Coronary artery (tissue), 2 donors: Measurements from ENCODE around the gene PIK3CG.

Experiments used
- DNase-seq: peaks from one replicate; pipeline ENCODE4 v3.0.0-alpha.2; 2017; ENCODE audit warnings: low spot score
- H3K27ac ChIP-seq, 2 donors: fragments of 200-600 bp; sonication (generic); one replicate each; pipeline ENCODE4 v1.5.1; 2016 to 2019
- H3K4me3 ChIP-seq: fragments of 200-600 bp; sonication (generic); 2 replicates; pipeline ENCODE4 v1.5.1; 2016; ENCODE audit warnings: mild to moderate bottlenecking, moderate library complexity
- TF ChIP-seq, protein P1 (sequence below): fragments of 200-600 bp; sonication (generic); IDR thresholded peaks from one replicate; pipeline ENCODE4 v1.5.1; 2019; ENCODE audit warnings: antibody characterized with exemption

The PIK3CG gene

DNA sequence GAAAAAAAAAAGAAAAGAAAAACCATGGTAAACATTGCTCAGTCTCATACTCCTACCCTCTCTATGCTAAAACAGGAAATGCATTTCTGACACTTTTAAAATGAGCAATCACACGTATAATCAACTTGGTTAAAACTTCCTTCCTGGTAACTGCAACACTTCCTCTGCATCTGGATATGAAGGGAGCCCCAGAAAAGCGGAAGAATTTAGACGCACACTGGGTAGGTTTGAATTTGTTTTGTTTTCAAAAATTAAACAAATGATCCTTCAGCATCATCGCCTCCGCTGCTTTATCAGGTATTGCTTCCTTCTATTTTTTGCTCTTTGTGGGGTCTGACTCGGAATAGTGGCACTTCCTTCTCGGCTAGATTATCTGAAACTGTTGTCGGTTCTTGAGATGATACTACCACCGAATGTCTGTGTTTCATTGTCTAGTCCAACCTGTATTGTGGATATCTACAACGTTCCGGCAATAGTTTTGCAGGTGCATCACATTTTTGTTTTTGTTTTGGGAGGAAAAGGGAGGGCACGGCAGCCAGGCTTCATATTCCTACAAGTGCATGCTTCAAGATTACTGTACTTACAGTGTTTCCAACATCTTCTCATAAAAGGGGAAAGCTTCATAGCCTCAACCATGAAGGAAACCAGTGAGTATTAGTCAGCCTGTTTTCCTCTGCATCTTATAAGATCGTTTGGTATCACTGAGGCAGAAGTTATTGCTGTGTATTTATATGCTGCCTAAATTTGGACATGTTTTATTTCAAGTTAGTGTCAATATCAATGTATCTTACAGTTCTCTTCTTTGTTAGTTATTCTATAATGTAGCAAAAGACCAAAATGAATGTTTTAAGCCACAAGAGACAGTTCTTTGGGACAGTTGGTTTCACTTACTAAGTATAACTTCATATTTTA lies at the start of gene PIK3CG:
TSS of gene PIK3CG (plus strand) at position 153 of the 912 bp plus-strand sequence. CDS start 2,280 bp downstream, outside the sequence.
- no peak for DNase-seq
- H3K4me3 ChIP-seq: peak within 1 kb of the TSS; percentile 65
- TF ChIP-seq, protein P1, sequence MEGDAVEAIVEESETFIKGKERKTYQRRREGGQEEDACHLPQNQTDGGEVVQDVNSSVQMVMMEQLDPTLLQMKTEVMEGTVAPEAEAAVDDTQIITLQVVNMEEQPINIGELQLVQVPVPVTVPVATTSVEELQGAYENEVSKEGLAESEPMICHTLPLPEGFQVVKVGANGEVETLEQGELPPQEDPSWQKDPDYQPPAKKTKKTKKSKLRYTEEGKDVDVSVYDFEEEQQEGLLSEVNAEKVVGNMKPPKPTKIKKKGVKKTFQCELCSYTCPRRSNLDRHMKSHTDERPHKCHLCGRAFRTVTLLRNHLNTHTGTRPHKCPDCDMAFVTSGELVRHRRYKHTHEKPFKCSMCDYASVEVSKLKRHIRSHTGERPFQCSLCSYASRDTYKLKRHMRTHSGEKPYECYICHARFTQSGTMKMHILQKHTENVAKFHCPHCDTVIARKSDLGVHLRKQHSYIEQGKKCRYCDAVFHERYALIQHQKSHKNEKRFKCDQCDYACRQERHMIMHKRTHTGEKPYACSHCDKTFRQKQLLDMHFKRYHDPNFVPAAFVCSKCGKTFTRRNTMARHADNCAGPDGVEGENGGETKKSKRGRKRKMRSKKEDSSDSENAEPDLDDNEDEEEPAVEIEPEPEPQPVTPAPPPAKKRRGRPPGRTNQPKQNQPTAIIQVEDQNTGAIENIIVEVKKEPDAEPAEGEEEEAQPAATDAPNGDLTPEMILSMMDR: no peak
- H3K27ac ChIP-seq: peak within 1 kb of the TSS in 1 of 2 donors; percentile 45

DNA sequence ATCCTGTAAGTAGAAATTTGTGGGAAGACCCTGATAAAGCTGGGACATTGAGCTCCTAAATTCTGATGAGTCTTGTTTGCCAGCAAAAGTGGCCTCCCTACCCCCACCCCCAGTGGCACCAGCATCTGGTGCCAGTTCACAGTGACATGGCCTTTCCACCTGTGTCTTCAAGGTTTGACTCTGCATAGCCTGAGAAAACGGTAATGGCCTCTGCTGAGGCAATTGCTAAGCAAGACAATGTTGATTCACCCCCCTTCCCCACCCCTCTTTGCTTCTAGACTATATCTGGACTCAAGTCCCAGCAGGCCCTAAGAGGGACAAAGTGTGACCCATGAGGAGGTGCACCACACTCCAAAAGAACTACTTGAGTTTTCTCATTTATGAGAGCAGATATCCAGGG lies 48.0 kb upstream of the PIK3CG start:
- DNase-seq: no peak
- Histone ChIP-seq H3K27ac (no peak overlapping the region), H3K4me3 (no peak overlapping the region)
- TF ChIP-seq, protein P1: no peak

DNA sequence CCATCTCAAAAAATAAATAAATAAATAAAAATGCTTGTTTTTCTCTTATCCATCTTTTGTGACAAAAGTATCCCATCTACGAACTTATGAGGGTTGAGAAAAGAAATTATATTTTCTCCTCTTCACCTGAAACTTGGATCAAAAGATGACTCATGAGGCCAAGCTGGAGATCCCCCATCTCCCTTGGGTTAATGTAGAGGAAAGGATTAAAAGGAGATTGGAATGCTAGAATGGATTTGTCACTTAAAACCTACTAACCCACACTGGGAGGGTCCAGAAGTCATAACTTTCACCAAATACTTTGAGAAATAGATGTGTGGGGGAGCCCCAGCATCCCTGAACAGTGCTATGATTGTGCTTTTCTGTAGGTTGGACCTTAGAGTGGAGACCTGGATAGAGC lies 46.3 kb upstream of the PIK3CG start:
- Histone ChIP-seq H3K27ac (no peak overlapping the region), H3K4me3 (no peak overlapping the region)
- TF ChIP-seq, protein P1: no peak
- no peak for DNase-seq

DNA sequence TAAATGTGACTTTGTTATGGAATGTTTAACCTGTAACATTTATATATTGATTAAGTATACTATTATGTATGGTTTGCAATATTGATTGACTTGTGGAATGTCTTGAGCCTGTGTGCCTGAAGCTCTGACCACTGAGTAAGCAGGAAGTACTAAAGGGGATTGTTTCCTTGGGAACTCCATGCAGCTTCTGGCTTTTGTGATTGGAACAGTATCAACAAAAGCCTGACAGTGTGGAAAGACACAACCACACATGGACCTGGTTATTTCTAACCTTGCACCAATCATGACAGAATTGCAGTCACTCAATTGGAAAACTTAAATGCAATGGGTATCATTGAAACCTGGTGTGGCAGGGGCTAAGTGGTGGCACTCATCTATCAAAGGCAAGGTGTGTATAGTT lies 45.5 kb upstream of the PIK3CG start:
- H3K4me3 ChIP-seq: no peak overlapping the region
- no peak for DNase-seq
- no peak overlapping the region for H3K27ac ChIP-seq
- TF ChIP-seq, protein P1: no peak

DNA sequence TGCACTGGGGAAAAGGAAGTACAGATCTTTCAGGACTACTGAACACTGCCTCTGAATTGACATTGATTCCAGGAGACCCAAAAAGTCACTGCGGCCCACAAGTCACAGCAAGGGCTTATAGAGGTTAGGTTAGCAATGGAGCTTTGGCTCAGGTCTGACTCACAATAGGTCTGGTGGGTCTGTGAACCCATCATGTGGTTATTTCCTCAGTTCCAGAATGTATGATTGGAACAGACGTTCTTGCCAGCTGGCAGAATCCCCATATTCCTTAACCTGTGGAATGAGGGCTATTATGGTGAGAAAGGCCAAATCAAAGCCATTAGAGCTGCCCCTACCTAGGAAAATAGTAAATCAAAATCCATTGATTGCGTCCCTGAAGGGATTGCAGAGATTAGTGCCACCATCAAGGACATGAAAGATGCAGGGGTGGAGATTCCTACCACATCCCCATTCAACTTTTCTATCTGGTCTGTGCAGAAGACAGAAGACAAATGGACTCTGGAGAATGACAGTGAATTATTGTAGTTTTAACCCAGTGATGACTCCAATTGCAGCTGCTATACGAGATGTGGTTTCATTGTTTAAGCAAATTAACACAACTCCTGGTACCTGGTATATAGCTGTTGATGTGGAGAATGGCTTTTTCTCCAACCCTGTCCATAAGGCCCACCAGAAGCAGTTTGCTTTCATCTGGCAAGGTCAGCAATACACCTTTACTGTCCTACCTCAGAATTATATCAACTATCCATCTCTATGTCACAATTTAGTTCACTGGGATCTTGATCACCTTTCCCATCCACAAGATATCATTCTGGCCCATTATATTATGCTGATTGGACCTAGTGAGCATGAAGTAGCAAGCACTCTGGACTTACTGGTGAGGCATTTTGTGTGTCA lies 44.5 kb upstream of the PIK3CG start:
- TF ChIP-seq, protein P1: no peak
- H3K4me3 ChIP-seq: no peak overlapping the region

DNA sequence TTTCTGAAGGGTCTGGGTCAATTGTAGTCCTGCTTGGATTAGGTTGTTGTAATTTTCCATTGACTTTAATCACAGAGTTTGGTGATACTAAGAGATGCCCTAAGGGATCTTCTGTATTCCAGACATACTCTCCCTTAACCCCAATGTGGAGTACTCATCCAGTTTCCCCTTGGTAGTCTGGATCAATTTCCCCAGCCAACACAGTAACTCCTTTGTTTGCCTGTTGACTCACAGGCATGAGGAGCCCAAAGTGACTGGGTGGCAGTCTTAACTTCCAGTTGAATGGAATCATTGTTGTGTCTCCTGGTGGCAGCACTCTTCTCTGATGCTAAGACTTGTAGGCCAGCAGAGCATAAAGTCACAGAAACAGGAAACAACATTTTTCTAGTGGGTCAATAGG lies 41.5 kb upstream of the PIK3CG start:
- no peak overlapping the region for H3K27ac ChIP-seq
- TF ChIP-seq, protein P1: no peak
- no peak for DNase-seq
- H3K4me3 ChIP-seq: no peak overlapping the region

More for the DNA sequence above, 44.5 kb upstream of the PIK3CG start:
- H3K27ac ChIP-seq: no peak overlapping the region
- no peak for DNase-seq
